Measurements from ENCODE around the gene TMEM170B. TPM values are rescaled to one million over a fixed set of nuclear protein-coding genes. Genes with fewer than 3 reads are reported as not detected.

Gene TMEM170B
- total RNA-seq, 1 donor from 2014 or later, result 19.3 TPM

DNA sequence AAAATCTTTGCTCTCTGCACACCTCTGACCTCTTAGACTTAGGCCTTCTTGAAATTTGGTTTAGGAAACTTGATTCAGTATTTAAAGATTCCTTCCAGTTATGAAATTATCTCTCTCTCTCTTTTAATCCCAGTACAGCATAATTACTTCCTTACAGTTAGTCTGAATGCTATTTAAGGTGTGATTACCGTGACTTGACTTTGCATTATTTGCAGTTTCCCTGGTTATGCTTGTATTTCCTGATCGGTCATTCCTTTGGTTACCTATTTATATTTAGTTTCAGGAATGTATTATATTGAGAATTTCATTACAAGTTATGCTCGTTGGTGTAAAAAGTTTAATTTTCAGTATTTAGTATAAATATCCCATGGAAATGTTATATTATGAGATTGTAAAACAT is 16.3 kb downstream of the TMEM170B start:
- Mint-ChIP-seq H3K4me3 (no peak overlapping the region), H3K4me1 (peaks cover 20% of the 10 kb centered on the region), H3K27ac (ENCODE audit: unreplicated experiment) (no peak overlapping the region), H3K27me3 (ENCODE audit: low read depth) (no peaks in the 10 kb centered on the region), H3K36me3 (ENCODE audit: low read depth) (peaks cover 3% of the 10 kb centered on the region), H3K9me3 (no peaks in the 10 kb centered on the region)
- DNase-seq (ENCODE audit: low read depth, low spot score), result no peak
- TF ChIP-seq, protein P1, sequence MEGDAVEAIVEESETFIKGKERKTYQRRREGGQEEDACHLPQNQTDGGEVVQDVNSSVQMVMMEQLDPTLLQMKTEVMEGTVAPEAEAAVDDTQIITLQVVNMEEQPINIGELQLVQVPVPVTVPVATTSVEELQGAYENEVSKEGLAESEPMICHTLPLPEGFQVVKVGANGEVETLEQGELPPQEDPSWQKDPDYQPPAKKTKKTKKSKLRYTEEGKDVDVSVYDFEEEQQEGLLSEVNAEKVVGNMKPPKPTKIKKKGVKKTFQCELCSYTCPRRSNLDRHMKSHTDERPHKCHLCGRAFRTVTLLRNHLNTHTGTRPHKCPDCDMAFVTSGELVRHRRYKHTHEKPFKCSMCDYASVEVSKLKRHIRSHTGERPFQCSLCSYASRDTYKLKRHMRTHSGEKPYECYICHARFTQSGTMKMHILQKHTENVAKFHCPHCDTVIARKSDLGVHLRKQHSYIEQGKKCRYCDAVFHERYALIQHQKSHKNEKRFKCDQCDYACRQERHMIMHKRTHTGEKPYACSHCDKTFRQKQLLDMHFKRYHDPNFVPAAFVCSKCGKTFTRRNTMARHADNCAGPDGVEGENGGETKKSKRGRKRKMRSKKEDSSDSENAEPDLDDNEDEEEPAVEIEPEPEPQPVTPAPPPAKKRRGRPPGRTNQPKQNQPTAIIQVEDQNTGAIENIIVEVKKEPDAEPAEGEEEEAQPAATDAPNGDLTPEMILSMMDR (conservative IDR thresholded peaks at IDR 0.05), result no peak

DNA sequence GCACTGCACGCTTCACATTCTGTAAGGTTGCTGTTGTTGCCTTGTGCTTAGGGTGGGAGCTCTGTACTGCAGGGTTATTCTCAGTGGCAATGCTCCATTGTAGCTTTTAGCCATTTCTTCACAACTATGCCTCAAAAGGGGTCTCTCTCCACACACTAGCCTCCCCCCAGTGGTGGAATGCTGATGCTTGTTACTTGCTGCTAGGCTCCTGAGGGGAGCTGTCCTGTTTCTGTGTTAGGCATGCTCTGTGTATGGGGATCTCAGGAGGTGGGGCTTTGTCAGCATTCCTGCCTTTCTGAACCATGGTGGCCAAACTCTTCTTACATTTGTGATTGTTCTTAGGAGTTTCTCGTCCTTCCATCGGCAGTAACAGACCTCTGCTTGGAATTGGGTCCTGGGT is 18.8 kb downstream of the TMEM170B start:
- TF ChIP-seq, protein P1 (conservative IDR thresholded peaks at IDR 0.05), result no peak
- peaks cover 3% of the 10 kb centered on the region for H3K36me3 Mint-ChIP-seq (ENCODE audit: low read depth)
- DNase-seq (ENCODE audit: low read depth, low spot score), result no peak
- no peaks in the 10 kb centered on the region for H3K9me3 Mint-ChIP-seq
- H3K4me3 Mint-ChIP-seq, result no peak overlapping the region
- no peaks in the 10 kb centered on the region for H3K27me3 Mint-ChIP-seq (ENCODE audit: low read depth)
- peaks cover 20% of the 10 kb centered on the region for H3K4me1 Mint-ChIP-seq
- H3K27ac Mint-ChIP-seq (ENCODE audit: unreplicated experiment), result no peak overlapping the region

DNA sequence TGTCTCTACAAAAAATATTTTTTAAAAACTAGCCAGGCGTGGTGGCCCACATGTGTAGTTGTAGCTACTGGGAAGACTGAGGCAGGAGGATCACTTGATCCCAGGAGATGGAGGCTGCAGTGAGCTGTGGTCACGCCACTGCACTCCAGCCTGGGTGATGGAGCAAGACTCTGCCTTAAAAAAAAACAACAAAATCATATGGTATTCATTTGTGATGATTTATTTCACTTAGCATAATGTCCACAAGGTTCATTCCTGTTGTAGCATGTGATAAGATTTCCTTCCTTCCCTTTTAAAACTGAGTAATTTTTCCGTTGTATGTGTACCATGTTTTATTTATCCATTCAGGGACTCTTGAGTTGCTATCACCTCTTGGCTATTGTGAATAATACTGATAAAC is 26.2 kb downstream of the TMEM170B start:
- DNase-seq (ENCODE audit: low read depth, low spot score), result no peak
- H3K36me3 Mint-ChIP-seq (ENCODE audit: low read depth), result no peaks in the 10 kb centered on the region
- H3K27me3 Mint-ChIP-seq (ENCODE audit: low read depth), result no peaks in the 10 kb centered on the region
- H3K27ac Mint-ChIP-seq (ENCODE audit: unreplicated experiment), result no peak overlapping the region
- H3K9me3 Mint-ChIP-seq, result no peaks in the 10 kb centered on the region
- TF ChIP-seq, protein P1 (conservative IDR thresholded peaks at IDR 0.05), result no peak
- peaks cover 4% of the 10 kb centered on the region for H3K4me1 Mint-ChIP-seq
- H3K4me3 Mint-ChIP-seq, result no peak overlapping the region

DNA sequence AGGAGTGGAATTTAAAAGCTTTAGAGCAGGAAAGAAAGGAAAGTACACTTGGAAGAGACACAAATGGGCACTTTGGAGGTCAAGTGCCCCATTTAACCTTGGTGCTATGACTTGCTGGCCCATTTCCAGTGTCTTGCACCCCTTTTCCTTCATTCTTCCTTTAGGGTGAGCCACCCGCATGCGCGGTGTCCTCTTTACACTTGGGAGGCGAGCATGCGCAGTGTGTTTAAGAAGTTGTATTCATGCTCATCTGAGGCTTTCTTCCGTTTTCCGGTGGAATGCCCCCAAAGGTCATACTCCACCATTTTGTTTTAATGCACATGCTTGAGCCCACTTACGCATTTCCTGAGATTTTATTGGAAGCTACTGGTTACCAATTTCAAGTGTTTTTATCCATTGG is 29.1 kb downstream of the TMEM170B start:
- Mint-ChIP-seq H3K4me3 (no peak overlapping the region), H3K27ac (ENCODE audit: unreplicated experiment) (no peak overlapping the region), H3K9me3 (no peaks in the 10 kb centered on the region), H3K27me3 (ENCODE audit: low read depth) (no peaks in the 10 kb centered on the region), H3K36me3 (ENCODE audit: low read depth) (no peaks in the 10 kb centered on the region), H3K4me1 (peaks cover 4% of the 10 kb centered on the region)
- no peak for DNase-seq (ENCODE audit: low read depth, low spot score)
- TF ChIP-seq, protein P1 (conservative IDR thresholded peaks at IDR 0.05), result no peak

DNA sequence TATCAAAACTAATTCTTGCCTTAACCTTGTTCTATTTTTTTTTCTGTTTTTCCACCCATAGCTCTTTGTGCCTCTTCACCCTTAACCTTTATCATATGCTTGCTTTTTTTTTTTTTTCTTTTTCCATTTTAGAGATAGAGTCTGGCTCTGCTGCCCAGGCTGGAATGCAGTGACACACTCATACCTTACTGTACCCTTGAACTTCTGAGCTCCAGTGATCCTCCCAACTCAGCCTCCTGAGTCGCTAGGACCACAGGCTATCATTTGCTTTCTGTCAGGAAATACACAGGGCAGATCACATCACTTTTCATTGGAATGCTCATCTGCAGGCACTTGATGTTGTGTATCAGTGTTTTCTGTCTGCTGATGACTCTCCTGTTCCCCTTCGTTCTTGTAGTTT is 33.5 kb downstream of the TMEM170B start:
- Mint-ChIP-seq H3K4me1 (peaks cover 4% of the 10 kb centered on the region), H3K4me3 (no peak overlapping the region), H3K36me3 (ENCODE audit: low read depth) (no peaks in the 10 kb centered on the region), H3K27me3 (ENCODE audit: low read depth) (no peaks in the 10 kb centered on the region), H3K27ac (ENCODE audit: unreplicated experiment) (no peak overlapping the region), H3K9me3 (no peaks in the 10 kb centered on the region)
- no peak for DNase-seq (ENCODE audit: low read depth, low spot score)
- TF ChIP-seq, protein P1 (conservative IDR thresholded peaks at IDR 0.05), result no peak

Data from neural crest cell (in vitro differentiated cells).